PC-9 (cell line): ENCODE measurements around the gene MTHFD1. TPM values are rescaled to one million over a fixed set of nuclear protein-coding genes. Genes with fewer than 3 reads are reported as not detected.

Experiments used
- Bru-seq: library from RNA; stranded (reverse); fragments of 400-500 nt; gene quantifications from one replicate; lab custom pipeline; 2021; lab: Mats Ljungman, UMichigan
- BruChase-seq, 2 experiments: library from RNA; stranded (reverse); fragments of 400-500 nt; gene quantifications; one replicate each; lab custom pipeline; 2021; lab: Mats Ljungman, UMichigan
- BruUV-seq: library from RNA; stranded (reverse); fragments of 400-500 nt; replicated peaks from 2 replicates; lab custom pipeline; 2021; lab: Mats Ljungman, UMichigan
- CTCF ChIA-PET: fragments of 300-600 bp; sonication (Branson Sonifier 250); formaldehyde crosslinking; loops from one replicate; lab custom pipeline; 2022; ENCODE audit warnings: antibody characterized with exemption; lab: Charles Lee
- POLR2A ChIA-PET: fragments of 300-600 bp; sonication (Branson Sonifier 250); formaldehyde crosslinking; loops from one replicate; lab custom pipeline; 2022; ENCODE audit warnings: antibody characterized with exemption; ENCODE audit not compliant: unreplicated experiment; lab: Charles Lee
- DNase-seq, 2 experiments: peaks; one replicate each; pipeline versions ENCODE4 v3.0.0 to v3.0.0-alpha.2; 2015 to 2022; ENCODE audit warnings: mixed read lengths in 1 of 2
- H2AFZ ChIP-seq: fragments of 200-600 bp; sonication (generic); 2 replicates; pipeline ENCODE4 v1.8.1; 2017; ENCODE audit warnings: antibody characterized with exemption
- H3F3A ChIP-seq: fragments of 200-600 bp; sonication (generic); 2 replicates; pipeline ENCODE4 v1.8.1; 2017; ENCODE audit warnings: antibody characterized with exemption, mild to moderate bottlenecking, low read depth; ENCODE audit not compliant: insufficient read depth
- H3K27ac ChIP-seq: fragments of 200-600 bp; sonication (generic); 2 replicates; pipeline ENCODE4 v1.6.1; 2016; ENCODE audit warnings: mixed run types
- H3K27me3 ChIP-seq: fragments of 200-600 bp; sonication (generic); 2 replicates; pipeline ENCODE4 v1.6.1; 2016; ENCODE audit warnings: low read depth, mixed run types; ENCODE audit not compliant: insufficient read depth
- H3K36me3 ChIP-seq: fragments of 200-600 bp; sonication (generic); 2 replicates; pipeline ENCODE4 v1.6.1; 2016; ENCODE audit warnings: low read depth, mixed run types
- H3K4me1 ChIP-seq: fragments of 200-600 bp; sonication (generic); replicated peaks from 2 replicates; pipeline ENCODE4 v1.6.1; 2016; ENCODE audit warnings: mixed run types; ENCODE audit not compliant: insufficient read depth
- H3K4me2 ChIP-seq: fragments of 200-600 bp; sonication (generic); 2 replicates; pipeline ENCODE4 v1.6.1; 2017; ENCODE audit warnings: mixed run types
- H3K4me3 ChIP-seq: fragments of 200-600 bp; sonication (generic); 2 replicates; pipeline ENCODE4 v1.6.1; 2016; ENCODE audit warnings: mixed run types
- H3K79me2 ChIP-seq: fragments of 200-600 bp; sonication (generic); 2 replicates; pipeline ENCODE4 v1.6.1; 2017; ENCODE audit warnings: low read depth, mixed run types
- H3K9me2 ChIP-seq: fragments of 200-600 bp; sonication (generic); 2 replicates; pipeline ENCODE4 v1.8.1; 2017; ENCODE audit warnings: mild to moderate bottlenecking; ENCODE audit not compliant: insufficient read depth
- H3K9me3 ChIP-seq: fragments of 200-600 bp; sonication (generic); 2 replicates; pipeline ENCODE4 v1.8.1; 2016; ENCODE audit warnings: low read depth; ENCODE audit not compliant: insufficient read depth
- H4K20me1 ChIP-seq: fragments of 200-600 bp; sonication (generic); 2 replicates; pipeline ENCODE4 v1.8.1; 2017; ENCODE audit not compliant: insufficient read depth
- EZH2 ChIP-seq: fragments of 200-600 bp; sonication (generic); IDR thresholded peaks from 2 replicates; pipeline ENCODE4 v1.8.0; 2017; ENCODE audit warnings: antibody characterized with exemption, low read depth
- intact Hi-C: fragments of 100-400 bp; cut with micrococcal nuclease; formaldehyde crosslinking; loops from one replicate; pipeline ENCODE4 v1.10.0; 2022; ENCODE audit not compliant: unreplicated experiment
- long read RNA-seq: library from polyadenylated mRNA; stranded (forward); transcript quantifications from one replicate; pipeline ENCODE4 v2.0.0, GENCODE V29; 2022
- total RNA-seq: library from RNA; stranded (reverse); gene quantifications from 2 replicates; pipeline ENCODE4 v1.2.3, GENCODE V29; 2021
- TF ChIP-seq, protein P1 (sequence below): fragments of 200-600 bp; sonication (generic); conservative IDR thresholded peaks from 2 replicates; pipeline ENCODE4 v1.6.1; 2017; ENCODE audit warnings: mixed run types, antibody characterized with exemption, mild to moderate bottlenecking, moderate library complexity

The MTHFD1 gene
- total RNA-seq (130 and 161 TPM in 2 replicates), Bru-seq, nascent RNA (percentile 85 among the genes with signal in this experiment), BruChase-seq, experiment 1, labeled RNA remaining after a 2-hour chase (percentile 76 among the genes with signal in this experiment), BruChase-seq, experiment 2, labeled RNA remaining after a 6-hour chase (percentile 83 among the genes with signal in this experiment)
- long read RNA-seq, transcript MTHFD1-201 (28 exons, 3,136 nt) = major isoform, 243 of 305 reads
- long read RNA-seq, partial matches to known transcripts = 32 of 305 reads
- long read RNA-seq, other reads (novel, unspliced or antisense) = 29 of 305 reads

DNA sequence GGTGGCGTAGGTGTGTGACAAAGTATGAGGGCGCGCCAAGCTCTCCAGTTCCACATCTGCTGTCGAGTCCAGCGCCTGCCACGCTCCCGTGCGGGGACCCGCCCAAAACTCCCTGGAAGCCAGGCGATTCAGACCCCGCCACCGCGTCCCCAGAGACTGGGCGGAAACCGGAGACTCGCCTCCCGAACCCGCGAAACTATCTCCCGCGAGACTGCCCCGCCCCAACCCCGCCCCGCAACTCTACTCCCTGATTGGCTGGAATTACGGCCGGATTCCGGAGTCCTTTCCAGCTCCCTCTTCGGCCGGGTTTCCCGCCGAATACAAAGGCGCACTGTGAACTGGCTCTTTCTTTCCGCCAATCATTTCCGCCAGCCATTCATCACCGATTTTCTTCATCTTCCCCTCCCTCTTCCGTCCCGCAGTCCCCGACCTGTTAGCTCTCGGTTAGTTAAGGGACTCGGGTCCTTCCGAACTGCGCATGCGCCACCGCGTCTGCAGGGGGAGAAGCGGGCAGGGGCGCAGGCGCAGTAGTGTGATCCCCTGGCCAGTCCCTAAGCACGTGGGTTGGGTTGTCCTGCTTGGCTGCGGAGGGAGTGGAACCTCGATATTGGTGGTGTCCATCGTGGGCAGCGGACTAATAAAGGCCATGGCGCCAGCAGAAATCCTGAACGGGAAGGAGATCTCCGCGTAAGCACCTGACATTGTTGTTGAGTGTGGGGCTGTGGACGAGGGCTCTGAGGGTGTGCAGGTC, at the start of gene MTHFD1:
Gene MTHFD1 (plus strand): TSS at position 572 of the 751 bp plus-strand sequence. CDS start 75 bp downstream, at position 647.
- peak within 1 kb of the TSS; percentile 73 for H3K4me3 ChIP-seq
- TF ChIP-seq EZH2 = no peak
- TF ChIP-seq, protein P1, sequence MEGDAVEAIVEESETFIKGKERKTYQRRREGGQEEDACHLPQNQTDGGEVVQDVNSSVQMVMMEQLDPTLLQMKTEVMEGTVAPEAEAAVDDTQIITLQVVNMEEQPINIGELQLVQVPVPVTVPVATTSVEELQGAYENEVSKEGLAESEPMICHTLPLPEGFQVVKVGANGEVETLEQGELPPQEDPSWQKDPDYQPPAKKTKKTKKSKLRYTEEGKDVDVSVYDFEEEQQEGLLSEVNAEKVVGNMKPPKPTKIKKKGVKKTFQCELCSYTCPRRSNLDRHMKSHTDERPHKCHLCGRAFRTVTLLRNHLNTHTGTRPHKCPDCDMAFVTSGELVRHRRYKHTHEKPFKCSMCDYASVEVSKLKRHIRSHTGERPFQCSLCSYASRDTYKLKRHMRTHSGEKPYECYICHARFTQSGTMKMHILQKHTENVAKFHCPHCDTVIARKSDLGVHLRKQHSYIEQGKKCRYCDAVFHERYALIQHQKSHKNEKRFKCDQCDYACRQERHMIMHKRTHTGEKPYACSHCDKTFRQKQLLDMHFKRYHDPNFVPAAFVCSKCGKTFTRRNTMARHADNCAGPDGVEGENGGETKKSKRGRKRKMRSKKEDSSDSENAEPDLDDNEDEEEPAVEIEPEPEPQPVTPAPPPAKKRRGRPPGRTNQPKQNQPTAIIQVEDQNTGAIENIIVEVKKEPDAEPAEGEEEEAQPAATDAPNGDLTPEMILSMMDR = no peak
- CTCF ChIA-PET = interaction anchor here (0.5 to 1.7 kb wide), 4 partner anchors 10 to 950 kb away, joined by 3 to 8 read pairs (median 4); no protein-coding TSS in a partner anchor
- H3K79me2 ChIP-seq = peaks cover 61% of the 10 kb centered on the region
- peak; percentile 98 to 99 for DNase-seq
- no TSS peak for BruUV-seq
- no peaks in the 10 kb centered on the region for H3K9me3 ChIP-seq
- peak within 1 kb of the TSS; percentile 72 for H3K27ac ChIP-seq
- POLR2A ChIA-PET = interaction anchor here (0.5 to 1.4 kb wide), 12 partner anchors 33 to 1557 kb away, joined by 3 to 12 read pairs (median 4); partner anchors contain the start of gene HSPA2
- H3K27me3 ChIP-seq = no peaks in the 10 kb centered on the region
- peaks cover 7% of the 10 kb centered on the region; the same call in 1 of the 2 replicates for H3K36me3 ChIP-seq
- intact Hi-C loops = loop anchor here (1.0 kb wide), 3 partner anchors 50 to 115 kb away; partner anchors contain the start of gene ZBTB25
- 0 out of 2 replicates have a peak, but pooled peaks cover 4% of the 10 kb centered on the region for H4K20me1 ChIP-seq
- peaks cover 15% of the 10 kb centered on the region; the same call in 1 of the 2 replicates for H3F3A ChIP-seq
- peak within 1 kb of the TSS; percentile 97 for H2AFZ ChIP-seq
- peak within 1 kb of the TSS; percentile 90 for H3K4me2 ChIP-seq
- no peaks in the 10 kb centered on the region for H3K9me2 ChIP-seq
- H3K4me1 ChIP-seq = peaks cover 23% of the 10 kb centered on the region

DNA sequence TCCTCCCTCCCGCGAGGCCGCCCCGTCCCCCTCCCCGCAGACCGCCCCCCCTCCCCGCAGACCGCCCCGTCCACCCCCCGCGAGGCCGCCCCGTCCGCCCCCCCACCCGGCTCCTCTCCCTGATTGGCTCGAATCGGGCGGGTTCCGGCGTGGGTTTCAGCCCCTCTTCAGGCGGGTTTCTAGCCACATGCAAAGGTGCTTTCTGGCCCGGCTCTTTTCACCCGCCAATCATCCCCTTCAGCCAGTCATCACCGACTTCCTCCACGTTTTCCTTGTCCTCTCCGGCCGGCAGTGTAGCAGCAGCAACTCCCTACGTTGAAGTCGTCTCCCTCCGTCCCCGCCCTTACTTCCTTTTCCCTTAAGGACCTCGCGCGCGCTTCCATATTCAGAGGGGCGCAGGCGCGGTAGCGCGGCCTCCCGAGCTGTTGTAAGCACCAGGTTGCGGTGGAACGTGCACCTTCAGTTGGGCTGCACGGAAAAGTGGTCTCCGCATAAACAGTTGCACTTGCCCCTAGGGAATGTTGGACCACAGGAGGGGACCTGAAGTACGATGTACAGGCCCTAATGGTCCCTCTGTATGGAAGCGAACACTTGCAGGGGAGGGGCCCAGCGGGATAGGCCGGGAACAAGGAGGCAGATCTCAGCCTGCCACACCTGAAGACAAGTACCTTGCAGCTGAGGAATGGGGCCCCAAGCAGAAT, 49.4 kb upstream of the MTHFD1 start:
- peak; percentile 98 for DNase-seq
- intact Hi-C loops = loop anchor here (1.0 to 5.0 kb wide), 2 partner anchors 50 to 424 kb away; partner anchors contain the start of gene MTHFD1
- BruUV-seq = TSS peak; percentile 95
- H4K20me1 ChIP-seq = no peaks in the 10 kb centered on the region
- peaks cover 20% of the 10 kb centered on the region for H3K4me1 ChIP-seq
- peak overlapping the region; percentile 98 for H2AFZ ChIP-seq
- peaks cover 12% of the 10 kb centered on the region; the same call in 1 of the 2 replicates for H3F3A ChIP-seq
- H3K27me3 ChIP-seq = no peaks in the 10 kb centered on the region
- TF ChIP-seq, protein P1 = no peak
- no peak for TF ChIP-seq EZH2
- CTCF ChIA-PET = interaction anchor here (1.2 kb wide), 1 partner anchor 35 kb away, joined by 4 read pairs; no protein-coding TSS in a partner anchor
- H3K79me2 ChIP-seq = 0 out of 2 replicates have a peak, but pooled peaks cover 11% of the 10 kb centered on the region
- H3K4me3 ChIP-seq = peak overlapping the region; percentile 94
- no peaks in the 10 kb centered on the region for H3K9me2 ChIP-seq
- peak overlapping the region; percentile 89 for H3K4me2 ChIP-seq
- POLR2A ChIA-PET = interaction anchor here (0.6 kb wide), 1 partner anchor 135 kb away, joined by 9 read pairs; no protein-coding TSS in a partner anchor
- peak overlapping the region; percentile 66 for H3K27ac ChIP-seq
- peaks cover 8% of the 10 kb centered on the region for H3K9me3 ChIP-seq
- H3K36me3 ChIP-seq = no peaks in the 10 kb centered on the region
